PFSK-1 (cell line): Measurements from ENCODE around the gene ABCF1. TPM values are rescaled to one million over a fixed set of nuclear protein-coding genes. Genes with fewer than 3 reads are reported as not detected.

ENCODE experiments used
- FOXP2 ChIP-seq: optimal IDR thresholded peaks from 2 replicates; pipeline ENCODE3; 2011; ENCODE audit warnings: borderline replicate concordance, control low read depth, inconsistent platforms; ENCODE audit not compliant: insufficient read depth; ENCODE audit errors: extremely low read length, extremely low read depth
- POLR2AphosphoS5 ChIP-seq: IDR thresholded peaks from 2 replicates; pipeline ENCODE4 v1.6.1; 2012; ENCODE audit warnings: low read depth, mild to moderate bottlenecking, control low read depth, low read length, moderate library complexity
- REST ChIP-seq, 2 experiments: IDR thresholded peaks; 2 replicates each; pipeline versions ENCODE4 v1.6.1 to v1.8.0; 2011 to 2012; ENCODE audit warnings: low read depth in 2 of 2, low read length in 2 of 2, control low read depth in 1 of 2, inconsistent platforms in 1 of 2, mild to moderate bottlenecking in 1 of 2, moderate library complexity in 1 of 2; ENCODE audit not compliant: insufficient read depth in 1 of 2
- SIN3A ChIP-seq: IDR thresholded peaks from 2 replicates; pipeline ENCODE4 v1.6.1; 2012; ENCODE audit warnings: mild to moderate bottlenecking, low read length, moderate library complexity, borderline replicate concordance; ENCODE audit not compliant: insufficient read depth
- TAF1 ChIP-seq: IDR thresholded peaks from 2 replicates; pipeline ENCODE4 v1.6.1; 2012; ENCODE audit warnings: low read length, control low read depth, borderline replicate concordance; ENCODE audit not compliant: insufficient read depth
- polyA plus RNA-seq: library from polyadenylated mRNA; unstranded; fragments of >200 nt; gene quantifications from one replicate; pipeline ENCODE4 v1.2.1, GENCODE V29; 2012; ENCODE audit warnings: low read depth, missing spikeins; ENCODE audit not compliant: insufficient read length

Gene ABCF1
- polyA plus RNA-seq, result 115 TPM

- TF ChIP-seq REST (IDR thresholded peaks at IDR 0.05; ENCODE audit: insufficient read depth in 1 of 2, low read depth in 2 of 2, low read length in 2 of 2) (0 out of 4 replicates have a peak, but pooled peaks of 1 of the 2 experiments have one; percentile 33), POLR2AphosphoS5 (peak; percentile 99), SIN3A (0 out of 2 replicates have a peak, but pooled peaks have one; percentile 40), FOXP2 (peak; percentile 100), TAF1 (peak; percentile 67; the same call in 1 of the 2 replicates)
Measured at GRCh38 chr6:30571075-30571761, at the start of gene ABCF1. ABCF1 (plus strand) TSS chr6:30571442; CDS start chr6:30571488, 46 bp downstream.

DNA sequence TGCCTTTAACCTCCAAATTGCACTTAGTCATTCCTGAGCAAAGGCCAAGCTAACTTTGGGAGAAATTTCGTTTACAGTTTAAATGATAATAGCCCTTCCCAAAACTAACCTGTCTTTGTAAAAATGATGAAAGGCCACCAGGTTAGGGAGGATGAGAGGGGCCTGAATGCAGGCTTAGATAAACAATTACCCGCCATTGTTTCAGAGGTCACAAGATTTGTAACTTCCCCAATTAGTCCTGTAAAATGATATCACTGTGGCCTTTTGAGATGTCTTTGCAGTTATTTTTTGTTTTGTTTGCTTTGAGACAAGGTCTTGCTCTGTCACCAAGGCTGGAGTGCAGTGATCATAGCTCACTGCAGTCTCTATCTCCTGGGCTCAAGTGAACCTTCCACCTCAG, 41.2 kb upstream of the ABCF1 start:
- TF ChIP-seq REST (IDR thresholded peaks at IDR 0.05; ENCODE audit: insufficient read depth in 1 of 2, low read depth in 2 of 2, low read length in 2 of 2), result no peak
- TF ChIP-seq POLR2AphosphoS5, result no peak
- no peak for TF ChIP-seq TAF1
- no peak for TF ChIP-seq SIN3A
- no peak for TF ChIP-seq FOXP2

- TF ChIP-seq POLR2AphosphoS5, result no peak
- no peak for TF ChIP-seq FOXP2
- no peak for TF ChIP-seq REST (IDR thresholded peaks at IDR 0.05; ENCODE audit: insufficient read depth in 1 of 2, low read depth in 2 of 2, low read length in 2 of 2)
- TF ChIP-seq SIN3A, result no peak
- no peak for TF ChIP-seq TAF1
Measured at GRCh38 chr6:30533460-30534294, 37.6 kb upstream of the ABCF1 start.

DNA sequence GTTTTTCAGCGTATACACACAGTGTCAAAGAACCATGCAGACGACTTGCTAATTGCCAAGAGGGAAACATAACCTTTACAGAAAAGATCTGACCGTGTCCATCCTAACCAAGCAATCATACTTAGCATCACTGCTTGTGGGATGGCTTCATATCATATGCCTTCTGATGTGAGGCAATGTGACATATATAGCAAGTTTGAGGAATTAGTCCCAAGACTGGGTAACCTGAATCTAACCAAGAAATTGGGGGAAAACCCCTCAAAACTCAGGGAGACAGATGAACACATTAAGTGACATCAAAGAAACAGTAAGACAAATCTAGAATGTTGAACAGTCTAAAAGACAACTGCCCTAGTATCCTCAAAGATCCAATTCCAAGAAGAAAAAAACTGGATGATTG, 33.3 kb upstream of the ABCF1 start:
- TF ChIP-seq REST (IDR thresholded peaks at IDR 0.05; ENCODE audit: insufficient read depth in 1 of 2, low read depth in 2 of 2, low read length in 2 of 2) (no peak), TAF1 (no peak), FOXP2 (no peak)
